Hematopoietic multipotent progenitor cell (in vitro differentiated cells): ENCODE data around the gene TMEM80. TPM values are rescaled to one million over a fixed set of nuclear protein-coding genes. Genes with fewer than 3 reads are reported as not detected.
"Not testable (repeated sequence)": the region's sequence is repeated elsewhere in the genome, so short reads cannot be mapped to it uniquely, and the experiment has no call there.

Experiments
- DNase-seq, 3 donors: peaks; one replicate each; pipeline ENCODE4 v3.0.0-alpha.2; 2011 to 2015; ENCODE audit warnings: low read depth in 2 of 3, low spot score in 2 of 3
- total RNA-seq: library from RNA; depleted of rRNA; stranded (reverse); fragments of >200 nt; gene quantifications from one replicate; pipeline ENCODE4 v1.2.3, GENCODE V29; 2012

TMEM80 gene
- total RNA-seq, 1 donor: 25.6 TPM

- DNase-seq: no peak
Observed at GRCh38 chr11:679271-680207, 16.1 kb upstream of the TMEM80 start.

GRCh38 chr11:680476-680875 lies 15.1 kb upstream of the TMEM80 start:
- DNase-seq: no peak

GRCh38 chr11:680970-681369 lies 14.6 kb upstream of the TMEM80 start:
- DNase-seq: no peak

DNA sequence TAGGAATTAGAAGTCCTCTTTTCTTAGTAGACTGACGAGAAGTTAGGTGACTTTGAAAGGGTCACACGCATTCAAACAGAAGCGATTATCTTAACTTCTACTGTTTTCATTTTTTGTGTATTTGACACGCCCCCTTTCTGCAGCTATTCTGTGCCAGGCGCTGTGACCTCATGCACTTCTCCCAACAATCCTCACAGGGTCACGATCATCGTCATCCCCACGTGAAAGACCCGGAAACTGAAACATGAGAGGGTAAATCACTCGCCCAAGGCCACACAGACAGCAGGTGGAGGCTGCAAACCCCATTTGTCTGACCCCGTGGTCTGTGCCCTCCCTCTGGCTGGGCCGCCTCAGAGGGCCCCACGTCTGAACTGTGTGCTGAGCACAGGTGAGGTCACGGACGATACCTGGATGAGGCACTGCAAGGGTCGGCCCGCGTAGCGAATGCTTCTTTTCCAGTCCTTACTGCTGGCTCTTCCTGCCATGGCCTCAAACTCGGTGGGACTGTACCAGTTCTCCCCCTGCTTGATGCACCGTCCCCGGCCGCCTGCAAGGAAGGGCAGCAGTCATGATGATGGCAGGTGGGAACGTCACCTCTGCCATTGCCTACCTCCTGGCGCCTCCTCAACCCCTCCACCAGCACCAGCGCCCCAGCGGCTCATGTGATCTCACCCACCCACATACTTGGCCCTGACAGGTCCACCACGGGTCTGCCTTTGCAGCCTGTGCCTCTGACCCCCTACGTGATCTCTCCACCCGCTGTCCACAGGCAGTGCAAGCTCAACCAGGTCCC lies 9.0 kb upstream of the TMEM80 start:
- DNase-seq: no peak

- DNase-seq: no peak
Observed at GRCh38 chr11:687751-688150, 7.9 kb upstream of the TMEM80 start.

- DNase-seq: no peak
Observed at GRCh38 chr11:688681-689080, 6.9 kb upstream of the TMEM80 start.

DNA sequence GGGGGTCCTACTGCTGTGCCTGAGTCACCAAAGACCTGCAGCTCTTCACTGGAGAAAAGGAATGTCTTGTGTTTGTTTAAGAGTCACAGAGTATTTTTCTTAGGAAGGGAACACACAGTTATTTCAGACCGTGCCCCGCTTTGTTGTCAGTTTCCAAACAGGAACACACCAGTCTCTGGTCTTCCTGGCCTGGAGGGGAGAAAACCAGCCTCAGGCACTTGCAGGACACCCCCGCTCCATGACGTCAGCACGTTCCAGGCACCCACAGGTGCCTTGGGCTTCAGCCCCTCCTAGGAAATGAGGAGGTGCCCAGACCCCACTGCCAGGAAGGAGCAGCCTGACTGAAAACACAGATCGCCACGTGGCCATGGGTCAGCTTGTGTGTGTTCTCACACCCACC lies 6.0 kb upstream of the TMEM80 start:
- no peak for DNase-seq

DNA sequence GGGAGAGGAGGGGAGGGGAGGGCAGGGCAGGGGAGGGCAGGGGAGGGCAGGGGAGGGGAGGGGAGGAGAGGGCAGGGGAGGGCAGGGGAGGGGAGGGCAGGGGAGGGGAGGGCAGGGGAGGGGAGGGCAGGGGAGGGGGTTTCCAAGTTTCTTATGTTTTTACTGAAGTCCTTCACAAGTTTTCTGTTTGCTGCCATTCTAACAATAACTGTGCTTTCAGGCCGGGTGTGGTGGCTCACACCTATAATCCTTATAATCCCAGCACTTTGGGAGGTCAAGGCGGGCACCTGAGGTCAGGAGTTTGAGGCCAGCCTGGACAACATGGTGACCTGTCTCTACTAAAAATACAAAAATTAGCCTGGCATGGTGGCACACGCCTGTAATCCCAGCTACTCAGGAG lies 5.4 kb upstream of the TMEM80 start:
- DNase-seq: not testable (repeated sequence)

GRCh38 chr11:690738-691633 lies 4.6 kb upstream of the TMEM80 start:
- no peak for DNase-seq

- DNase-seq: no peak
Observed at GRCh38 chr11:691710-692590, 3.7 kb upstream of the TMEM80 start.

DNA sequence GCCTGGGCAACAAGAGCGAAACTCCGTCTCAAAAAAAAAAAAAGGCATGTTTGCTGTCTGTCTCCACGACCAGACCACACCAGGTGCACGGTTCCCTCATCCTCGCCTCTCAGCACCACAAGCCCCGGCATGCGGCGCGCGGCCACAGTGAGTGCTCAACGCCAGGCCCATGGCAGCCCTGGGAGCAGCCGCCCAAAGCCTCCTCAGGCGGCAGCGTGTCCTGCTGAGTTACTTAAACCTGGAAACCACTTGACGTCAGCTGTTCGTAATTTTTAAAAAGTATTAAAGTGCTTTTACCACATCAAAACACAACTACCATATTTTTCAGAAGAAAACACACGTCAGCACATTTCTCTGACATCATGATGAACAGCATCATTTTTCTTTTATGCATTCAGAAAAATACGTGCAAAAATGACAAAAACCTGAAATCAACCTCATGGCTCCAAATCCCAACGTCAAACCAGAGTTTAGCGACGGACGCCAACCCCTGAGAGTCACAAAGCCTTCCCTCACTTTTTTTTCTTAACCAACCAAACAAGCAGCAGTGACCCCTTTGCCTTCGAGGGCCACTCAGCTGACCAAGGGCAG lies 2.7 kb upstream of the TMEM80 start:
- peak in 1 of 3 donors; percentile 44 for DNase-seq

- no peak for DNase-seq
Observed at GRCh38 chr11:693415-693831, 2.2 kb upstream of the TMEM80 start.

DNA sequence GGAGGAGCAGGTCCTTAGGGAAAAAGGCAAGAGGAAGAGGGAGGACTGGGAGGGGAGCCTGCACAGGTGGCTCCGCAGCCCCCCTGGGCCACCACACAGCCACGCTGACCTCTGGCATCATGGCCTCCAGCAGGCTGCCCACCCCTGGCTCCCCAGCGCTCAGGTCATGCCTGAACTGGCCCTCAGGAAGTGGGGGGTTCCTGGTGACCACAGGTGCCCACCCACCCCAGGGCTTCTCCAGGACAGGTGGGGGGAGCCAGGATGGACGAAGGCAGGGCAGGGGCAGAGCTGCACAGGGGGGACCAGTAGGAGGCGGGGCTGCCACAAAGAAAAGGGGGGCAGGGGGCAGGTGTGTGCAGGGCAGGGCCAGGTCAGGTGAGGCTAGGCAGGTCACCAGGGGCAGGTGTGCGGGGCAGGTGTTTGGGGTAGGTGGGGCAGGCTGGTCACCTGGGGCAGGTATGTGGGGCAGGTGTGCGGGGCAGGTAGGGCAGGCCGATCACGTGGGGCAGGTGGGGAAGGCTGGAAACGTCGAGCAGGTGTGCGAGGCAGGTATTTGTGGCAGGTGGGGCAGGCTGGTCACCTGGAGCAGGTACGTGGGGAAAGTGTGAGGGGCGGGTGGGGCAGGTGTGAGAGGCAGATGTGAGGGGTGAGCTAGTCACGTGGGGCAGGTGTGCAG lies 1.6 kb upstream of the TMEM80 start:
- no peak for DNase-seq

- DNase-seq: peak; percentile 94 to 99 (median 98)
Observed at GRCh38 chr11:694563-695287, 891 bp upstream of the TMEM80 start, which contains the start of gene DEAF1. DEAF1 (minus strand) TSS chr11:695222; CDS start chr11:695047, 175 bp downstream.

- no peak for DNase-seq
Observed at GRCh38 chr11:695288-695537, 403 bp upstream of the TMEM80 start.

GRCh38 chr11:696955-697491 lies 1.4 kb downstream of the TMEM80 start:
- DNase-seq: no peak

GRCh38 chr11:697811-698311 lies 2.2 kb downstream of the TMEM80 start:
- no peak for DNase-seq
